ENCODE data around the gene BRAF.

The BRAF gene

DNA sequence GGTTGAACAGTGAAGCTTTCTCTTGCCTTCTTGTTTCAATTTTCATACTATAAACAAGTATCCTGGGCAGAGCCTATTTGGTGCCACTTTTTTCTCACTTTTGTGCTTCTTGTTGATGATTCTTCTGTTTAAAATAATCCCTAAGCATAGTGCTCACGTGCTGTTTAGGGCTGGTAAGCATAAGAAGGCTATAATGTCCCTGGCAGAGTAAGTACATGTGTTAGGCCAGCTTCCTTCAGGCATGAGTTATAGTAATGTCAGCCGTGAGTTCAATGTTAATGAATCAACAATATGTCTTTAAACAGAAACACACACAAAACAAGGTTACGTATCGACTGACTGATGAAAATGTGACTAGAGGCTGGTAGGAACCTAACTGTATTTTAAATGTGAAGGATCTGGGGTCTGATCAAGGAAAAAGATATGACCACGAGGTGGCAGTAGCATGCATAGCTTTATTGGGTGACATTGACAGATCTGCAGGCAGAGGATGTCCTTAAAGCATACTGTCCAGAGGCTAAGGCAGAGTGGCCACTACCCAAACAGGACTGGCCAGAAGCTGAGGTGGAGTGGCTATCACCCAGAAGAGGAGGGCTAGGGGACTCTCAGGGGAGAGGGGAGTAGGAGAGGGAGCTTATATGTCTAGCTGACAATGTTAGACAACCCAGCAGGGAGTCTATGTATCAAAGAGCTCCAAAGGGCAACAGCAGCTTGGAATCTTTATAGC is 113.7 kb downstream of the BRAF start:
- peak; percentile 70 for DNase-seq
- TF ChIP-seq, protein P1, sequence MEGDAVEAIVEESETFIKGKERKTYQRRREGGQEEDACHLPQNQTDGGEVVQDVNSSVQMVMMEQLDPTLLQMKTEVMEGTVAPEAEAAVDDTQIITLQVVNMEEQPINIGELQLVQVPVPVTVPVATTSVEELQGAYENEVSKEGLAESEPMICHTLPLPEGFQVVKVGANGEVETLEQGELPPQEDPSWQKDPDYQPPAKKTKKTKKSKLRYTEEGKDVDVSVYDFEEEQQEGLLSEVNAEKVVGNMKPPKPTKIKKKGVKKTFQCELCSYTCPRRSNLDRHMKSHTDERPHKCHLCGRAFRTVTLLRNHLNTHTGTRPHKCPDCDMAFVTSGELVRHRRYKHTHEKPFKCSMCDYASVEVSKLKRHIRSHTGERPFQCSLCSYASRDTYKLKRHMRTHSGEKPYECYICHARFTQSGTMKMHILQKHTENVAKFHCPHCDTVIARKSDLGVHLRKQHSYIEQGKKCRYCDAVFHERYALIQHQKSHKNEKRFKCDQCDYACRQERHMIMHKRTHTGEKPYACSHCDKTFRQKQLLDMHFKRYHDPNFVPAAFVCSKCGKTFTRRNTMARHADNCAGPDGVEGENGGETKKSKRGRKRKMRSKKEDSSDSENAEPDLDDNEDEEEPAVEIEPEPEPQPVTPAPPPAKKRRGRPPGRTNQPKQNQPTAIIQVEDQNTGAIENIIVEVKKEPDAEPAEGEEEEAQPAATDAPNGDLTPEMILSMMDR (IDR thresholded peaks at IDR 0.05; ENCODE audit: low read depth, low read length, missing control alignments) = peak; percentile 73
- no peaks in the 10 kb centered on the region for H3K36me3 ChIP-seq (replicated peaks)
- no peak overlapping the region for H3K27ac ChIP-seq
- H3K4me3 ChIP-seq (ENCODE audit: low read depth, low read length) = no peak overlapping the region
- in situ Hi-C loops (cut with HindIII; ENCODE audit: low pct_ligation_motif_present, low sequenced_read_pairs) = no loop called here
- H3K27me3 ChIP-seq (replicated peaks) = no peaks in the 10 kb centered on the region

DNA sequence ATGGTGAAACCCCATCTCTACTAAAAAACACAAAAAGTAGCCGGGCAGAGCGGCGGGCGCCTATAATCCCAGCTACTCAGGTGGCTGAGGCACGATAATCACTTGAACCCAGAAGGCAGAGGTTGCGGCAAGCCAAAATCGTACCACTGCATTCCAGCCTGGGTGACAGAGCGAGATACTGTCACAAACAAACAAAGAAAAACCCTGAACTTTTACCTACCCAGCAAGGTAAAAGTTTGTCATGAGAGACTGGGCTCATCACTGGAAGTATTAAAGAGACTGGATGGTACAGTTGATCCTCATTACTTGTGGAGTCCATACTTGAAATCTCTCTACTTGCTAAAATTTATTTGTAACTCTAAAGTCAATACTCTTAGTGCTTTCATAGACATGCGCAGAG is 114.3 kb downstream of the BRAF start:
- TF ChIP-seq, protein P1 (IDR thresholded peaks at IDR 0.05; ENCODE audit: low read depth, low read length, missing control alignments) = no peak
- no peak for DNase-seq
- H3K27ac ChIP-seq = no peak overlapping the region
- in situ Hi-C loops (cut with HindIII; ENCODE audit: low pct_ligation_motif_present, low sequenced_read_pairs) = no loop called here
- no peaks in the 10 kb centered on the region for H3K27me3 ChIP-seq (replicated peaks)
- no peaks in the 10 kb centered on the region for H3K36me3 ChIP-seq (replicated peaks)
- H3K4me3 ChIP-seq (ENCODE audit: low read depth, low read length) = no peak overlapping the region

DNA sequence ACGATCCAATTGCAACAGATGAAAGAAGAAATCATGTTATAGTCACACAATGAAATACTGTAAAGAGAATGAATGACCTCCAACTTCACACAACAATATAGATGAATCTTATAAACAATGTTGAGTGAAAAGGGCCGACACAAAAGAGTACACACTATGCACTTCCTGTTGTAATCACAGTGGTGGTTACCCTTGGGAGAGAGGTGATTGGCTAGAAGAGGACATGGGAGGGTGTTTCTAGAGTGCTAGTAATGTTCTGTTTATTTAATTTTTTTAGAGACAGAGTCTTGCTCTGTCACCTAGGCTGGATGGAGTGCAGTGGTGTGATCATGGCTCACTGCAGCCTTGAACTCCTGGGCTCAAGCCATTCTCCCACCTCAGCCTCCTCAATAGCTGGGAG is 145.8 kb downstream of the BRAF start:
- in situ Hi-C loops (cut with HindIII; ENCODE audit: low pct_ligation_motif_present, low sequenced_read_pairs) = no loop called here
- Histone ChIP-seq H3K27ac (no peak overlapping the region), H3K36me3 (replicated peaks) (peaks cover 21% of the 10 kb centered on the region), H3K4me3 (ENCODE audit: low read depth, low read length) (no peak overlapping the region), H3K27me3 (replicated peaks) (no peaks in the 10 kb centered on the region)
- DNase-seq = no peak
- TF ChIP-seq, protein P1 (IDR thresholded peaks at IDR 0.05; ENCODE audit: low read depth, low read length, missing control alignments) = no peak

DNA sequence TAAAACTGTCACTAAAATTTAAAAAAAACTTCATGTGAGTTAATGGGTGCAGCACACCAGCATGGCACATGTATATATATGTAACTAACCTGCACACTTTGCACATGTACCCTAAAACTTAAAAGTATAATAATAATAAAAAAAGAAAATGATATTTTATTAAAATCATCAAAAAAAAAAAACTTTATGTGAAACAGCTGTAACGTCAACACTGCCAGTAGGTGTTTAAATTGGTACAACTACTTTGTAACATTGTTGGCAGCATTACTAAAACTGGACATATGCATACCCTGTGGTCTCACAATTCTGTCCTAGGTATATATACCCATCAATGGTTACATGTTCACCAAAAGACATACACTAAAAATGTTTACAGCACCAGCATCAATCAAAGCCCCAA is 146.2 kb downstream of the BRAF start:
- TF ChIP-seq, protein P1 (IDR thresholded peaks at IDR 0.05; ENCODE audit: low read depth, low read length, missing control alignments) = no peak
- Histone ChIP-seq H3K36me3 (replicated peaks) (peaks cover 21% of the 10 kb centered on the region), H3K27me3 (replicated peaks) (no peaks in the 10 kb centered on the region), H3K27ac (no peak overlapping the region), H3K4me3 (ENCODE audit: low read depth, low read length) (no peak overlapping the region)
- DNase-seq = no peak
- in situ Hi-C loops (cut with HindIII; ENCODE audit: low pct_ligation_motif_present, low sequenced_read_pairs) = no loop called here

DNA sequence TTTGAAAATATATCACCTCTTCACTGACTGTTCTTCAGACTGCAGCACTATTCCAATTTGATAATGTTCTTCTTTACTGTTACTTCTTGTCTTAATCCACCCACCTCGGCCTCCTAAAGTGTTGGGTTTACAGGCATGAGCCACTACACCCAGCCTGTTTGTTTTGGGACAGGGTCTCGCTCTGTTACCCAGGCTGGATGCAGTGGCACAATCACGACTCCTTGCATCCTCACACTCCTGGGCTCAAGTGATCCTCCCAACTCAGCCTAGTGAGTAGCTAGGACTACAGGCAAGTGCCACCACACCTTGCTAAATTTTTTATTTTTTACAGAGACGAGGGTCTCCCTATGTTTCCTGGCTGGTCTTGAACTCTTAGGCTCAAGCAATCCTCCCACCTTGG is 150.4 kb downstream of the BRAF start:
- peaks cover 11% of the 10 kb centered on the region for H3K36me3 ChIP-seq (replicated peaks)
- TF ChIP-seq, protein P1 (IDR thresholded peaks at IDR 0.05; ENCODE audit: low read depth, low read length, missing control alignments) = no peak
- H3K4me3 ChIP-seq (ENCODE audit: low read depth, low read length) = no peak overlapping the region
- no peak for DNase-seq
- no peaks in the 10 kb centered on the region for H3K27me3 ChIP-seq (replicated peaks)
- H3K27ac ChIP-seq = no peak overlapping the region
- in situ Hi-C loops (cut with HindIII; ENCODE audit: low pct_ligation_motif_present, low sequenced_read_pairs) = no loop called here

DNA sequence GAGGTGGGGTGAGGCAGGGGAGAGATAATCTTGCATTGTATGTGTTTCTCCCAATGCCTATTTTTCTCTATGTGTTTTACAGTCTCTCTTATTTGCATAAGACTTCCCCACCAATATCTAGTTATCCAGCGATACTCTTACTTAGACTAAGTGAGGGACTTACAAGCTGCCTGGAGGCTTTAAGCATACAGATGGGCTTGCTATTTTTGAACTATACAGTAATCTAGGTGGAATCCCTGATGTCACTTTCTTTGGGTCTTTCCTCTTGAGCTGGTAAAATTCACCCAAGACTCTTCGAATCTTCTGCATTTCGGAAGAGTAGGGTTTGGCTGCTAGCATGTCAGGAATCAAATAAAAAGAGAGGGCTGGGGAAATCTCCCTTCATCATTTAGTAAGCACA is 151.6 kb downstream of the BRAF start:
- Histone ChIP-seq H3K27ac (no peak overlapping the region), H3K36me3 (replicated peaks) (peaks cover 8% of the 10 kb centered on the region), H3K4me3 (ENCODE audit: low read depth, low read length) (no peak overlapping the region), H3K27me3 (replicated peaks) (no peaks in the 10 kb centered on the region)
- in situ Hi-C loops (cut with HindIII; ENCODE audit: low pct_ligation_motif_present, low sequenced_read_pairs) = no loop called here
- TF ChIP-seq, protein P1 (IDR thresholded peaks at IDR 0.05; ENCODE audit: low read depth, low read length, missing control alignments) = no peak
- DNase-seq = no peak
